C4-2B (cell line): Measurements from ENCODE around the gene EIF2B5.
"Not testable (repeated sequence)": the region's sequence is repeated elsewhere in the genome, so short reads cannot be mapped to it uniquely, and the experiment has no call there.

ENCODE experiments used
- H3K27ac ChIP-seq: fragments of 450-650 bp; 2 replicates; pipeline ENCODE4 v1.5.1; 2017
- CTCF ChIP-seq: fragments of 450-650 bp; conservative IDR thresholded peaks from 2 replicates; pipeline ENCODE4 v1.5.1; 2017; ENCODE audit warnings: mild to moderate bottlenecking
- ZFX ChIP-seq: fragments of 450-650 bp; IDR thresholded peaks from 2 replicates; pipeline ENCODE4 v1.6.1; 2017

EIF2B5 gene

GRCh38 chr3:184157206-184157605, 22.0 kb downstream of the EIF2B5 start:
- no peak for TF ChIP-seq CTCF
- TF ChIP-seq ZFX, result no peak
- H3K27ac ChIP-seq, result peak overlapping the region; percentile 86

- H3K27ac ChIP-seq, result no peak overlapping the region
- no peak for TF ChIP-seq ZFX
- no peak for TF ChIP-seq CTCF
Measured at GRCh38 chr3:184158404-184158803, 23.2 kb downstream of the EIF2B5 start.

GRCh38 chr3:184160456-184160855, 25.3 kb downstream of the EIF2B5 start:
- no peak for TF ChIP-seq CTCF
- no peak for TF ChIP-seq ZFX
- no peak overlapping the region for H3K27ac ChIP-seq

GRCh38 chr3:184162571-184163070, 27.5 kb downstream of the EIF2B5 start:
- H3K27ac ChIP-seq, result not testable (repeated sequence)

- no peak for TF ChIP-seq CTCF
- no peak for TF ChIP-seq ZFX
Measured at GRCh38 chr3:184164648-184165330, 29.6 kb downstream of the EIF2B5 start.

GRCh38 chr3:184165543-184165942, 30.4 kb downstream of the EIF2B5 start:
- TF ChIP-seq ZFX, result no peak
- TF ChIP-seq CTCF, result no peak
- H3K27ac ChIP-seq, result no peak overlapping the region

More at GRCh38 chr3:184164648-184165330, 29.6 kb downstream of the EIF2B5 start:
- no peak overlapping the region for H3K27ac ChIP-seq

GRCh38 chr3:184166671-184167070, 31.5 kb downstream of the EIF2B5 start:
- H3K27ac ChIP-seq, result no peak overlapping the region
- TF ChIP-seq CTCF (no peak), ZFX (no peak)

- H3K27ac ChIP-seq, result no peak overlapping the region
Measured at GRCh38 chr3:184167786-184168185, 32.6 kb downstream of the EIF2B5 start.

More at GRCh38 chr3:184167786-184168185, 32.6 kb downstream of the EIF2B5 start:
- TF ChIP-seq CTCF, result no peak
- TF ChIP-seq ZFX, result no peak
